ENCODE results near the gene CFAP20DC. TPM values are rescaled to one million over a fixed set of nuclear protein-coding genes. Genes with fewer than 3 reads are reported as not detected.

CFAP20DC gene
- total RNA-seq, 2 donors from 2014 or later = 1.8 to 6.2 TPM

GRCh38 chr3:58769065-58769464, 280.8 kb downstream of the CFAP20DC start:
- no peak overlapping the region for H3K4me3 Mint-ChIP-seq
- ATAC-seq (replicated peaks) = no peak
- no peak overlapping the region for H3K27ac Mint-ChIP-seq
- no peaks in the 10 kb centered on the region for H3K36me3 Mint-ChIP-seq (ENCODE audit: low read depth)
- no peaks in the 10 kb centered on the region for H3K4me1 Mint-ChIP-seq
- peaks cover 9% of the 10 kb centered on the region for H3K27me3 Mint-ChIP-seq
- H3K9me3 Mint-ChIP-seq = peaks cover 10% of the 10 kb centered on the region

GRCh38 chr3:58766587-58767282, 283.1 kb downstream of the CFAP20DC start:
- Mint-ChIP-seq H3K4me3 (no peak overlapping the region), H3K36me3 (ENCODE audit: low read depth) (no peaks in the 10 kb centered on the region), H3K4me1 (no peaks in the 10 kb centered on the region), H3K27ac (no peak overlapping the region), H3K27me3 (peaks cover 9% of the 10 kb centered on the region), H3K9me3 (peaks cover 13% of the 10 kb centered on the region)
- no peak for ATAC-seq (replicated peaks)

GRCh38 chr3:58755150-58755549, 294.7 kb downstream of the CFAP20DC start:
- Mint-ChIP-seq H3K4me1 (no peaks in the 10 kb centered on the region), H3K27me3 (no peaks in the 10 kb centered on the region), H3K9me3 (no peaks in the 10 kb centered on the region), H3K36me3 (ENCODE audit: low read depth) (no peaks in the 10 kb centered on the region), H3K27ac (no peak overlapping the region), H3K4me3 (no peak overlapping the region)
- no peak for ATAC-seq (replicated peaks)

GRCh38 chr3:58754074-58754473, 295.8 kb downstream of the CFAP20DC start:
- no peak overlapping the region for H3K4me3 Mint-ChIP-seq
- H3K27me3 Mint-ChIP-seq = no peaks in the 10 kb centered on the region
- ATAC-seq (replicated peaks) = no peak
- H3K36me3 Mint-ChIP-seq (ENCODE audit: low read depth) = no peaks in the 10 kb centered on the region
- no peak overlapping the region for H3K27ac Mint-ChIP-seq
- no peaks in the 10 kb centered on the region for H3K4me1 Mint-ChIP-seq
- H3K9me3 Mint-ChIP-seq = no peaks in the 10 kb centered on the region

- no peak for ATAC-seq (replicated peaks)
- no peaks in the 10 kb centered on the region for H3K4me1 Mint-ChIP-seq
- H3K27ac Mint-ChIP-seq = no peak overlapping the region
- no peaks in the 10 kb centered on the region for H3K36me3 Mint-ChIP-seq (ENCODE audit: low read depth)
- no peaks in the 10 kb centered on the region for H3K27me3 Mint-ChIP-seq
- H3K4me3 Mint-ChIP-seq = no peak overlapping the region
- no peaks in the 10 kb centered on the region for H3K9me3 Mint-ChIP-seq
Measured at GRCh38 chr3:58751882-58752567, 297.8 kb downstream of the CFAP20DC start.

GRCh38 chr3:58751235-58751634, 298.6 kb downstream of the CFAP20DC start:
- no peak for ATAC-seq (replicated peaks)
- Mint-ChIP-seq H3K4me1 (no peaks in the 10 kb centered on the region), H3K36me3 (ENCODE audit: low read depth) (no peaks in the 10 kb centered on the region)

GRCh38 chr3:58749948-58750347, 299.9 kb downstream of the CFAP20DC start:
- Mint-ChIP-seq H3K9me3 (no peaks in the 10 kb centered on the region), H3K36me3 (ENCODE audit: low read depth) (no peaks in the 10 kb centered on the region), H3K27me3 (no peaks in the 10 kb centered on the region), H3K27ac (no peak overlapping the region), H3K4me3 (no peak overlapping the region), H3K4me1 (no peaks in the 10 kb centered on the region)
- no peak for ATAC-seq (replicated peaks)

More at GRCh38 chr3:58751235-58751634, 298.6 kb downstream of the CFAP20DC start:
- H3K9me3 Mint-ChIP-seq = no peaks in the 10 kb centered on the region
- H3K4me3 Mint-ChIP-seq = no peak overlapping the region
- no peaks in the 10 kb centered on the region for H3K27me3 Mint-ChIP-seq
- H3K27ac Mint-ChIP-seq = no peak overlapping the region

- Mint-ChIP-seq H3K4me1 (no peaks in the 10 kb centered on the region), H3K9me3 (no peaks in the 10 kb centered on the region), H3K27me3 (no peaks in the 10 kb centered on the region), H3K4me3 (no peak overlapping the region), H3K27ac (no peak overlapping the region), H3K36me3 (ENCODE audit: low read depth) (no peaks in the 10 kb centered on the region)
- ATAC-seq (replicated peaks) = no peak
Measured at GRCh38 chr3:58748024-58748423, 301.8 kb downstream of the CFAP20DC start.

- no peak for ATAC-seq (replicated peaks)
- Mint-ChIP-seq H3K9me3 (no peaks in the 10 kb centered on the region), H3K4me1 (no peaks in the 10 kb centered on the region), H3K27me3 (no peaks in the 10 kb centered on the region), H3K27ac (no peak overlapping the region), H3K36me3 (ENCODE audit: low read depth) (no peaks in the 10 kb centered on the region), H3K4me3 (no peak overlapping the region)
Measured at GRCh38 chr3:58746758-58747157, 303.1 kb downstream of the CFAP20DC start.

GRCh38 chr3:58743296-58743695, 306.5 kb downstream of the CFAP20DC start:
- Mint-ChIP-seq H3K27me3 (no peaks in the 10 kb centered on the region), H3K27ac (no peak overlapping the region), H3K4me1 (no peaks in the 10 kb centered on the region), H3K36me3 (ENCODE audit: low read depth) (no peaks in the 10 kb centered on the region), H3K9me3 (no peaks in the 10 kb centered on the region), H3K4me3 (no peak overlapping the region)
- no peak for ATAC-seq (replicated peaks)

GRCh38 chr3:58742239-58742638, 307.6 kb downstream of the CFAP20DC start:
- H3K9me3 Mint-ChIP-seq = no peaks in the 10 kb centered on the region
- H3K27ac Mint-ChIP-seq = no peak overlapping the region
- no peaks in the 10 kb centered on the region for H3K27me3 Mint-ChIP-seq
- no peak for ATAC-seq (replicated peaks)
- no peaks in the 10 kb centered on the region for H3K4me1 Mint-ChIP-seq
- H3K4me3 Mint-ChIP-seq = no peak overlapping the region
- H3K36me3 Mint-ChIP-seq (ENCODE audit: low read depth) = no peaks in the 10 kb centered on the region

GRCh38 chr3:58737644-58738043, 312.2 kb downstream of the CFAP20DC start:
- H3K27ac Mint-ChIP-seq = no peak overlapping the region
- peaks cover 5% of the 10 kb centered on the region for H3K9me3 Mint-ChIP-seq
- no peak for ATAC-seq (replicated peaks)
- no peaks in the 10 kb centered on the region for H3K36me3 Mint-ChIP-seq (ENCODE audit: low read depth)
- H3K4me3 Mint-ChIP-seq = no peak overlapping the region
- no peaks in the 10 kb centered on the region for H3K4me1 Mint-ChIP-seq
- H3K27me3 Mint-ChIP-seq = peaks cover 3% of the 10 kb centered on the region

GRCh38 chr3:58731673-58732072, 318.2 kb downstream of the CFAP20DC start:
- Mint-ChIP-seq H3K9me3 (peaks cover 5% of the 10 kb centered on the region), H3K36me3 (ENCODE audit: low read depth) (no peaks in the 10 kb centered on the region), H3K27me3 (peaks cover 6% of the 10 kb centered on the region), H3K4me1 (no peaks in the 10 kb centered on the region), H3K27ac (no peak overlapping the region), H3K4me3 (no peak overlapping the region)
- no peak for ATAC-seq (replicated peaks)

GRCh38 chr3:58728723-58729122, 321.1 kb downstream of the CFAP20DC start:
- Mint-ChIP-seq H3K27me3 (peaks cover 3% of the 10 kb centered on the region), H3K9me3 (no peaks in the 10 kb centered on the region), H3K4me1 (no peaks in the 10 kb centered on the region), H3K36me3 (ENCODE audit: low read depth) (no peaks in the 10 kb centered on the region), H3K27ac (no peak overlapping the region), H3K4me3 (no peak overlapping the region)
- ATAC-seq (replicated peaks) = no peak

- Mint-ChIP-seq H3K4me1 (no peaks in the 10 kb centered on the region), H3K4me3 (no peak overlapping the region), H3K9me3 (no peaks in the 10 kb centered on the region), H3K27me3 (peaks cover 3% of the 10 kb centered on the region), H3K27ac (no peak overlapping the region), H3K36me3 (ENCODE audit: low read depth) (no peaks in the 10 kb centered on the region)
- ATAC-seq (replicated peaks) = no peak
Measured at GRCh38 chr3:58725326-58725853, 324.4 kb downstream of the CFAP20DC start.

Data from activated T-helper 17 cell treated with anti-CD3 and anti-CD28 coated beads, Interleukin-2, amount 50 U/mL, for 72 hours (primary cell).